ENCODE data around the gene THY1. TPM values are rescaled to one million over a fixed set of nuclear protein-coding genes. Genes with fewer than 3 reads are reported as not detected.

Gene THY1
- polyA plus RNA-seq, 1 experiment: 915 TPM

DNA sequence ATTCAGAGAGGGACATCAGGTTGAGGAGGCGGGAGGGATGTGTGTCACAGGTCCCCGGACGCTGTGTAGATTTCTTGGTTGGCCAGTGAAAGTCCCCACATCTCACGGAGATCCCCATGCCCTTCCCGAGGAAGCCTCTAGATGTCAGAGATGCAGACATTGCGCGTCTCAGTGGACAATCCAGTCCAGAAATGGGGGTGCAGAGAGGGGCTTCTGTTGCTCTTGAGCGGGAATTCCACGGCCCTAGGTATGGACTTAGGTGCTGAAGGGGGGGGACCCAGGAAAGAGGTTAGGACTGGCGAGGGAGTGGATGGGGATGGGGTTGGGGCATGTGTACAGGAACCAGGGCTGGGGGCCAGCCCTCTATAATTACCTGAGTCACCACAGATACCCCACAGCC, 7.0 kb downstream of the THY1 start:
- Histone ChIP-seq H3K9me3 (ENCODE audit: control insufficient read depth, insufficient read depth, low read length) (peaks cover 3% of the 10 kb centered on the region; the same call in 1 of the 2 replicates), H3K27ac (ENCODE audit: low read depth, low read length) (no peak overlapping the region), H3K27me3 (ENCODE audit: control insufficient read depth, insufficient read depth, low read length) (no peaks in the 10 kb centered on the region), H3K4me3 (ENCODE audit: low read depth, low read length) (no peak overlapping the region)
- ChIA-PET CTCF (interaction anchor here (1.7 to 2.8 kb wide), 2 partner anchors 59 kb away, joined by 10 to 17 read pairs; no protein-coding TSS in a partner anchor), POLR2A (interaction anchor here (2.4 kb wide), 1 partner anchor 59 kb away, joined by 9 read pairs; no protein-coding TSS in a partner anchor)
- no peak for DNase-seq (ENCODE audit: low read depth, low spot score)
- TF ChIP-seq, protein P1, sequence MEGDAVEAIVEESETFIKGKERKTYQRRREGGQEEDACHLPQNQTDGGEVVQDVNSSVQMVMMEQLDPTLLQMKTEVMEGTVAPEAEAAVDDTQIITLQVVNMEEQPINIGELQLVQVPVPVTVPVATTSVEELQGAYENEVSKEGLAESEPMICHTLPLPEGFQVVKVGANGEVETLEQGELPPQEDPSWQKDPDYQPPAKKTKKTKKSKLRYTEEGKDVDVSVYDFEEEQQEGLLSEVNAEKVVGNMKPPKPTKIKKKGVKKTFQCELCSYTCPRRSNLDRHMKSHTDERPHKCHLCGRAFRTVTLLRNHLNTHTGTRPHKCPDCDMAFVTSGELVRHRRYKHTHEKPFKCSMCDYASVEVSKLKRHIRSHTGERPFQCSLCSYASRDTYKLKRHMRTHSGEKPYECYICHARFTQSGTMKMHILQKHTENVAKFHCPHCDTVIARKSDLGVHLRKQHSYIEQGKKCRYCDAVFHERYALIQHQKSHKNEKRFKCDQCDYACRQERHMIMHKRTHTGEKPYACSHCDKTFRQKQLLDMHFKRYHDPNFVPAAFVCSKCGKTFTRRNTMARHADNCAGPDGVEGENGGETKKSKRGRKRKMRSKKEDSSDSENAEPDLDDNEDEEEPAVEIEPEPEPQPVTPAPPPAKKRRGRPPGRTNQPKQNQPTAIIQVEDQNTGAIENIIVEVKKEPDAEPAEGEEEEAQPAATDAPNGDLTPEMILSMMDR (IDR thresholded peaks at IDR 0.05; ENCODE audit: low read depth, low read length): no peak

DNA sequence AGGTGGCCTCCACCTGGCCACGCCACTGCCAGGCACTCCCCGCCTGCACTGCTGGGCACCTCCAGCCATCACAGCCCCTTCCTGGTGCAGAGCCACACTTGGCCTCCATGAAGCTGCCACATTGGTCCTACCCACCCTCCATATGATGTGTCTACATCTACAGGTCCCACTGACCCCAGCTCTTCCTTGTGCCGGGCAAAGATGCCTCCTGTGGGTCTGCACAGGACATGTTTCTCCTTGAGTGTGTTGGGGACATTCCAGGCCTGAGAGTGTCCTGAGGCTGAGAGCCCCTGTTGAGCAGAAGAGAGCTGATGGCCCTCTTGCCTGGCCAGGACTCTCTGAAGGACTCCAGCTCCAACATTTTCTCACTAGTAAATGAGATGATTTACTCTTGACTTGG, 7.5 kb downstream of the THY1 start:
- Histone ChIP-seq H3K27me3 (ENCODE audit: control insufficient read depth, insufficient read depth, low read length) (no peaks in the 10 kb centered on the region), H3K9me3 (ENCODE audit: control insufficient read depth, insufficient read depth, low read length) (peaks cover 3% of the 10 kb centered on the region; the same call in 1 of the 2 replicates), H3K4me3 (ENCODE audit: low read depth, low read length) (no peak overlapping the region), H3K27ac (ENCODE audit: low read depth, low read length) (no peak overlapping the region)
- POLR2A ChIA-PET: no interaction called here
- CTCF ChIA-PET: interaction anchor here (1.1 to 2.8 kb wide), 2 partner anchors 59 kb away, joined by 4 to 17 read pairs; no protein-coding TSS in a partner anchor
- TF ChIP-seq, protein P1 (IDR thresholded peaks at IDR 0.05; ENCODE audit: low read depth, low read length): no peak
- no peak for DNase-seq (ENCODE audit: low read depth, low spot score)

DNA sequence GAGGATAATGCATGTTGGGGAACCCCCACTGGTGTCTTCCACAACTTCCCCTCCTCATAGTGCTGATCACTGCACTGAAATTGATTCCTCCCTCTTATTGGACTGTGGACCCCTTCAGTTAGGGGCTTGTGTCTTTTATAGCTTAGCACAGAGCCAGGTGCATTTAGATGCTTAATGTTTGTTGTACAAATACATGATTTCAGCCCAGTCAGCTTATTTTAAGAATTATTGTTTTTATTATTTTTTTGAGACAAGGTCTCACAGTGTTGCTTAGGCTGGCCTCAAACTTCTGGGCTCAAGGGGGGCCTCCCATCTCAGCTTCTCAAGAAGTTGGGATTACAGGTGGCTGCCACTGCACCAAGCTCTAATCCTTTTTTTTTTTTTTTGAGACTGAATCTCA, 8.2 kb downstream of the THY1 start:
- ChIA-PET CTCF (interaction anchor here (0.6 to 2.8 kb wide), 5 partner anchors 33 to 383 kb away, joined by 3 to 17 read pairs (median 4); partner anchors contain the start of gene USP2), POLR2A (no interaction called here)
- TF ChIP-seq, protein P1 (IDR thresholded peaks at IDR 0.05; ENCODE audit: low read depth, low read length): no peak
- DNase-seq (ENCODE audit: low read depth, low spot score): no peak
- H3K27ac ChIP-seq (ENCODE audit: low read depth, low read length): no peak overlapping the region
- H3K27me3 ChIP-seq (ENCODE audit: control insufficient read depth, insufficient read depth, low read length): peaks cover under 1% of the 10 kb centered on the region
- peaks cover 3% of the 10 kb centered on the region; the same call in 1 of the 2 replicates for H3K9me3 ChIP-seq (ENCODE audit: control insufficient read depth, insufficient read depth, low read length)
- no peak overlapping the region for H3K4me3 ChIP-seq (ENCODE audit: low read depth, low read length)

DNA sequence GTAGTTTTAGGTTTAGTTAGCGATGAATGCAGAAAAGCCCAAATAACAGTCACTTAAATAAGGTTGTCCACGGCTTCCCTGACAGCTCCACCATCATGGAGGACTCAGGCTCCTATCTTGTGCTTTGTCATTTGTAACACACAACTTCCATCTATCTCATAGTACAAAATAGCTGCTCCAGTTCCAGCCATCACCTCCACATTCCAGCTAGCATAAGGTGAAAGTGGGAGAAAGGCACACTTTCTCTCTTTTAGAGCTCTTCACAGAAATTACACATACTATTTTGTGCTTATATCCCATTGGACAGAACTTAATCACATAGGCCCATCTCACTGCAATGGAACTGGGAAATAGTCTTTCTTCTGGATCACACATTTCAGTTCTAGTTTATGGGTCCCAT, 8.7 kb downstream of the THY1 start:
- POLR2A ChIA-PET: no interaction called here

DNA sequence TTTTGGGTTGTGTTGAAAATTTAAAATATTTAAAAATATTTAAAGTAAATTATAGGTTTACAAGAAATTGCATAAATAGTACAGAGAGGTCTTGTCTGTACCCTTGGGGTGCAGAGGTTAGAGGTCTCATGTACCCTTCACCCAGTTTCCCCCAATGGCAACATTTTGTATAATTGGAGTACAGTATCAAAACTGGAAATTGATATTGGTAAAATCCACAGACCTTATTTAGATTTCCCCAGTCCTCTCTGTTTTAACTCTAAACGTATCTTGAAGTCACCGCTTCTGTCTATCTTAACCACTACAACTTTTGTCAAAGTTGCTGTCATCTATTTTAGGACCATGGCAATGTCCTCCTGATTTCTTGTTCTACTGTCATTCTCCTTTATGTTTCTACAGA, 10.9 kb downstream of the THY1 start:
- Histone ChIP-seq H3K4me3 (ENCODE audit: low read depth, low read length) (no peak overlapping the region), H3K9me3 (ENCODE audit: control insufficient read depth, insufficient read depth, low read length) (peaks cover 3% of the 10 kb centered on the region; the same call in 1 of the 2 replicates), H3K27me3 (ENCODE audit: control insufficient read depth, insufficient read depth, low read length) (peaks cover 3% of the 10 kb centered on the region), H3K27ac (ENCODE audit: low read depth, low read length) (no peak overlapping the region)
- no peak for DNase-seq (ENCODE audit: low read depth, low spot score)
- TF ChIP-seq, protein P1 (IDR thresholded peaks at IDR 0.05; ENCODE audit: low read depth, low read length): no peak
- ChIA-PET CTCF (interaction anchor here (2.1 kb wide), 1 partner anchor 56 kb away, joined by 7 read pairs; no protein-coding TSS in a partner anchor), POLR2A (no interaction called here)

More for the DNA sequence above, 8.7 kb downstream of the THY1 start:
- Histone ChIP-seq H3K4me3 (ENCODE audit: low read depth, low read length) (no peak overlapping the region), H3K27ac (ENCODE audit: low read depth, low read length) (no peak overlapping the region), H3K9me3 (ENCODE audit: control insufficient read depth, insufficient read depth, low read length) (peaks cover 3% of the 10 kb centered on the region; the same call in 1 of the 2 replicates), H3K27me3 (ENCODE audit: control insufficient read depth, insufficient read depth, low read length) (peaks cover 3% of the 10 kb centered on the region)
- CTCF ChIA-PET: interaction anchor here (0.6 to 2.8 kb wide), 6 partner anchors 33 to 383 kb away, joined by 3 to 17 read pairs (median 5); partner anchors contain the start of gene USP2
- no peak for DNase-seq (ENCODE audit: low read depth, low spot score)
- TF ChIP-seq, protein P1 (IDR thresholded peaks at IDR 0.05; ENCODE audit: low read depth, low read length): no peak
